H1 (cell line): Measurements from ENCODE around the gene RNF183. TPM values are rescaled to one million over a fixed set of nuclear protein-coding genes. Genes with fewer than 3 reads are reported as not detected.

Experiments used
- CTCF ChIA-PET: fragments of 300-600 bp; sonication (Branson Sonifier 250); formaldehyde crosslinking; loops from one replicate; lab custom pipeline; 2021; ENCODE audit not compliant: partially characterized antibody; lab: Charles Lee
- POLR2A ChIA-PET: fragments of 300-600 bp; sonication (Branson Sonifier 250); formaldehyde crosslinking; loops from one replicate; lab custom pipeline; 2021; ENCODE audit warnings: inconsistent platforms; ENCODE audit not compliant: partially characterized antibody; lab: Charles Lee
- DNase-seq, 2 experiments: peaks; one replicate each; pipeline versions ENCODE4 v3.0.0 to v3.0.0-alpha.2; 2010 to 2022; ENCODE audit warnings: low spot score in 2 of 2, low read depth in 1 of 2, mixed read lengths in 1 of 2
- FAIRE-seq: peaks from 2 replicates; lab custom pipeline; 2011; peaks lifted over from hg19 to GRCh38; lab: Jason Lieb, UNC
- H2AFZ ChIP-seq: 2 replicates; pipeline ENCODE4 v1.8.1; 2012; ENCODE audit warnings: low read length, inconsistent platforms
- H2AK5ac ChIP-seq: 2 replicates; pipeline ENCODE4 v1.6.1; 2013; ENCODE audit warnings: low read depth, low read length
- H2BK120ac ChIP-seq: replicated peaks from 2 replicates; pipeline ENCODE3; 2013; ENCODE audit warnings: low read depth, low read length, inconsistent platforms
- H2BK12ac ChIP-seq: 2 replicates; pipeline ENCODE4 v1.6.1; 2013; ENCODE audit warnings: low read depth, low read length
- H2BK15ac ChIP-seq: 2 replicates; pipeline ENCODE4 v1.6.1; 2013; ENCODE audit warnings: low read length
- H2BK20ac ChIP-seq: 2 replicates; pipeline ENCODE4 v1.6.1; 2013; ENCODE audit warnings: low read length
- H2BK5ac ChIP-seq: 2 replicates; pipeline ENCODE4 v1.6.1; 2013; ENCODE audit warnings: low read depth, low read length
- H3K14ac ChIP-seq: 2 replicates; pipeline ENCODE4 v1.6.1; 2013; ENCODE audit warnings: inconsistent platforms; ENCODE audit not compliant: insufficient read length
- H3K18ac ChIP-seq: 2 replicates; pipeline ENCODE4 v1.6.1; 2013; ENCODE audit warnings: low read length; ENCODE audit errors: extremely low read depth
- H3K23ac ChIP-seq: 2 replicates; pipeline ENCODE4 v1.6.1; 2013; ENCODE audit warnings: inconsistent platforms; ENCODE audit not compliant: insufficient read length
- H3K23me2 ChIP-seq: 2 replicates; pipeline ENCODE4 v1.6.1; 2013; ENCODE audit warnings: low read depth, low read length
- H3K27ac ChIP-seq: 2 replicates; pipeline ENCODE4 v1.6.1; 2011; ENCODE audit warnings: low read depth, low read length, inconsistent platforms
- H3K27me3 ChIP-seq, 4 experiments: replicated peaks in 1 of 4; 1 replicate in 1 of 4; 2 replicates in 3 of 4; pipeline versions ENCODE4 v1.6.1 to v1.8.1; 2011 to 2013; ENCODE audit warnings: low read length in 3 of 4, mild to moderate bottlenecking in 3 of 4, inconsistent platforms in 2 of 4, mixed read lengths in 2 of 4, moderate library complexity in 1 of 4; ENCODE audit not compliant: control insufficient read depth in 3 of 4, insufficient read depth in 3 of 4; ENCODE audit errors: extremely low read depth in 1 of 4
- H3K36me3 ChIP-seq, 4 experiments: 2 replicates each; pipeline versions ENCODE4 v1.6.1 to v1.8.1; 2011 to 2013; ENCODE audit warnings: mild to moderate bottlenecking in 4 of 4, low read length in 3 of 4, moderate library complexity in 2 of 4, control low read depth in 1 of 4, inconsistent platforms in 1 of 4; ENCODE audit not compliant: insufficient read depth in 4 of 4, control insufficient read depth in 2 of 4
- H3K4ac ChIP-seq: replicated peaks from 2 replicates; pipeline ENCODE3; 2013; ENCODE audit warnings: low read length, low read depth, mixed read lengths, inconsistent platforms; ENCODE audit not compliant: insufficient read length
- H3K4me1 ChIP-seq, 4 experiments: replicated peaks in 1 of 4; 1 replicate in 1 of 4; 2 replicates in 3 of 4; pipeline versions ENCODE4 v1.6.1 to v1.8.1; 2011 to 2013; ENCODE audit warnings: low read length in 3 of 4, inconsistent platforms in 2 of 4, mixed read lengths in 1 of 4; ENCODE audit not compliant: insufficient read depth in 4 of 4, control insufficient read depth in 3 of 4
- H3K4me2 ChIP-seq, 2 experiments: 2 replicates each; pipeline versions ENCODE4 v1.6.1 to v1.8.1; 2011 to 2013; ENCODE audit warnings: low read depth in 2 of 2, low read length in 2 of 2, control low read depth in 1 of 2, inconsistent platforms in 1 of 2, mild to moderate bottlenecking in 1 of 2; ENCODE audit not compliant: insufficient read depth in 1 of 2
- H3K4me3 ChIP-seq, 4 experiments: fragments of 200-600, 300-600 bp in 1 of 4; sonication (generic), shearing (Covaris generic), sonication (Bioruptor Twin) in 1 of 4; 2 replicates each; pipeline versions ENCODE4 v1.5.1 to v1.8.1; 2011 to 2016; ENCODE audit warnings: low read length in 4 of 4, low read depth in 3 of 4, control low read depth in 2 of 4, inconsistent platforms in 2 of 4, mild to moderate bottlenecking in 2 of 4, mixed read lengths in 1 of 4, moderate library complexity in 1 of 4; ENCODE audit not compliant: insufficient read depth in 2 of 4; ENCODE audit errors: extremely low read depth in 1 of 4
- H3K56ac ChIP-seq: replicated peaks from 2 replicates; pipeline ENCODE3; 2013; ENCODE audit warnings: low read depth, mild to moderate bottlenecking, mixed read lengths, low read length, inconsistent platforms; ENCODE audit not compliant: insufficient read length
- H3K79me1 ChIP-seq: 2 replicates; pipeline ENCODE4 v1.6.1; 2013; ENCODE audit warnings: low read depth, low read length, control low read depth
- H3K79me2 ChIP-seq, 2 experiments: 2 replicates each; pipeline versions ENCODE4 v1.6.1 to v1.8.1; 2012 to 2013; ENCODE audit warnings: low read length in 2 of 2, mild to moderate bottlenecking in 2 of 2, inconsistent platforms in 1 of 2; ENCODE audit not compliant: insufficient read depth in 2 of 2, control insufficient read depth in 1 of 2
- H3K9ac ChIP-seq, 4 experiments: replicated peaks in 1 of 4; 1 replicate in 1 of 4; 2 replicates in 3 of 4; pipeline versions ENCODE4 v1.6.1 to v1.8.1; 2011 to 2013; ENCODE audit warnings: low read depth in 3 of 4, low read length in 3 of 4, control low read depth in 2 of 4, mild to moderate bottlenecking in 2 of 4, moderate library complexity in 2 of 4, inconsistent platforms in 1 of 4; ENCODE audit errors: extremely low read depth in 1 of 4
- H3K9me3 ChIP-seq, 2 experiments: 2 replicates each; pipeline versions ENCODE4 v1.6.1 to v1.8.1; 2012 to 2013; ENCODE audit warnings: mild to moderate bottlenecking in 2 of 2, moderate library complexity in 2 of 2, control low read depth in 1 of 2, inconsistent platforms in 1 of 2, low read depth in 1 of 2, low read length in 1 of 2, mixed read lengths in 1 of 2; ENCODE audit not compliant: insufficient read depth in 2 of 2
- H4K20me1 ChIP-seq, 2 experiments: replicated peaks in 1 of 2; 2 replicates each; pipeline versions ENCODE3 to v1.8.1; 2011 to 2013; ENCODE audit warnings: inconsistent platforms in 2 of 2, low read length in 2 of 2, mild to moderate bottlenecking in 1 of 2; ENCODE audit not compliant: insufficient read depth in 2 of 2, control insufficient read depth in 1 of 2
- H4K5ac ChIP-seq: 2 replicates; pipeline ENCODE4 v1.6.1; 2013; ENCODE audit warnings: low read length, low read depth, mixed read lengths, inconsistent platforms; ENCODE audit not compliant: insufficient read length
- H4K8ac ChIP-seq: 2 replicates; pipeline ENCODE4 v1.8.0; 2013; ENCODE audit warnings: mild to moderate bottlenecking, moderate library complexity, low read length, inconsistent platforms; ENCODE audit not compliant: insufficient read depth; ENCODE audit errors: extremely low read depth
- H4K91ac ChIP-seq: replicated peaks from 2 replicates; pipeline ENCODE3; 2013; ENCODE audit warnings: low read length, mixed read lengths, inconsistent platforms; ENCODE audit not compliant: insufficient read length
- CBX8 ChIP-seq: fragments of 300-800, 300-1000 bp; sonication (generic); IDR thresholded peaks from 2 replicates; pipeline ENCODE4 v1.7.1; 2016; ENCODE audit warnings: low read depth, low read length, borderline replicate concordance
- HDAC2 ChIP-seq, 2 experiments: fragments of 300-600 bp in 1 of 2; sonication (generic) in 1 of 2; IDR thresholded peaks; 2 replicates each; pipeline ENCODE4 v1.6.1; 2011 to 2012; ENCODE audit warnings: low read depth in 2 of 2, low read length in 2 of 2, mild to moderate bottlenecking in 2 of 2, moderate library complexity in 2 of 2, borderline replicate concordance in 1 of 2, inconsistent platforms in 1 of 2
- JUND ChIP-seq: IDR thresholded peaks from 2 replicates; pipeline ENCODE4 v1.6.1; 2011; ENCODE audit warnings: mild to moderate bottlenecking, improper control_type of control experiment, low read length
- KDM4A ChIP-seq: IDR thresholded peaks from one replicate; pipeline ENCODE4 v1.7.1; 2012; ENCODE audit warnings: low read depth, mild to moderate bottlenecking, moderate library complexity, low read length, inconsistent platforms; ENCODE audit not compliant: severe bottlenecking
- NANOG ChIP-seq: IDR thresholded peaks from 2 replicates; pipeline ENCODE4 v1.6.1; 2011; ENCODE audit warnings: low read length, low read depth, mild to moderate bottlenecking, inconsistent platforms; ENCODE audit not compliant: insufficient read depth, poor library complexity, severe bottlenecking
- NRF1 ChIP-seq: IDR thresholded peaks from 2 replicates; pipeline ENCODE4 v1.6.1; 2011; ENCODE audit warnings: mild to moderate bottlenecking, low read depth, low read length, improper control_type of control experiment
- SAP30 ChIP-seq: fragments of 300-600 bp; sonication (generic); IDR thresholded peaks from 2 replicates; pipeline ENCODE4 v1.7.1; 2012; ENCODE audit warnings: low read length, moderate library complexity, mild to moderate bottlenecking, inconsistent platforms; ENCODE audit not compliant: insufficient read depth, insufficient replicate concordance
- SIX5 ChIP-seq: IDR thresholded peaks from 2 replicates; pipeline ENCODE4 v1.6.1; 2011; ENCODE audit warnings: mild to moderate bottlenecking, low read depth, low read length
- SP2 ChIP-seq: IDR thresholded peaks from 2 replicates; pipeline ENCODE4 v1.6.1; 2012; ENCODE audit warnings: mild to moderate bottlenecking, low read length, inconsistent platforms
- SRF ChIP-seq: IDR thresholded peaks from 2 replicates; pipeline ENCODE4 v1.6.1; 2011; ENCODE audit warnings: mild to moderate bottlenecking, low read depth, low read length, moderate library complexity
- TAF1 ChIP-seq: IDR thresholded peaks from 2 replicates; pipeline ENCODE4 v1.6.1; 2011; ENCODE audit warnings: mild to moderate bottlenecking, low read depth, low read length
- TAF7 ChIP-seq: optimal IDR thresholded peaks from 2 replicates; pipeline ENCODE3; 2011; ENCODE audit warnings: low read depth, mild to moderate bottlenecking, inconsistent platforms, low read length, moderate library complexity, borderline replicate concordance
- TEAD4 ChIP-seq: IDR thresholded peaks from 2 replicates; pipeline ENCODE4 v1.6.1; 2012; ENCODE audit warnings: low read depth, low read length, inconsistent platforms, mixed read lengths
- ZNF274 ChIP-seq: IDR thresholded peaks from 2 replicates; pipeline ENCODE4 v1.7.0; 2012; ENCODE audit warnings: low read length, borderline replicate concordance; ENCODE audit errors: extremely low read depth
- WGBS, 2 experiments: shearing (Covaris generic) in 1 of 2; methylation state at CpG; one replicate each; pipeline versions ENCODE4 v1.1.6 to v1.1.7; 2013 to 2015; ENCODE audit warnings: low lambda C conversion rate in 2 of 2, mixed read lengths in 2 of 2, inconsistent platforms in 1 of 2, low coverage in 1 of 2, missing lambda C conversion rate in 1 of 2; ENCODE audit not compliant: insufficient replicate concordance in 2 of 2, insufficient coverage in 1 of 2, insufficient read length in 1 of 2; ENCODE audit errors: extremely low coverage in 1 of 2, missing lambda C conversion rate in 1 of 2; 5-methylcytosine and 5-hydroxymethylcytosine counted together
- polyA plus RNA-seq, 7 experiments: library from polyadenylated mRNA; depleted of rRNA in 3 of 7; stranded (reverse) in 5 of 7; unstranded in 2 of 7; fragments of >200 nt in 5 of 7; fragments of 200-250 nt in 2 of 7; gene quantifications; 1 replicate in 5 of 7; 2 replicates in 1 of 7; 4 replicates in 1 of 7; pipeline versions ENCODE4 v1.2.1 to v1.2.3, GENCODE V29; 2011 to 2013; ENCODE audit warnings: missing spikeins in 2 of 7, mixed read lengths in 2 of 7
- total RNA-seq: library from RNA; stranded (reverse); fragmentation: NEBNext Ultra II Directional; extraction: Animal tissue kit (Norgen Biotek cat#: 25700); gene quantifications from 2 replicates; pipeline ENCODE4 v1.2.1, GENCODE V29; 2021

Gene RNF183
- total and polyA plus RNA-seq, 2 of the 8 experiments (the other 6 are each of a cell fraction or from before 2014, with no cell fraction given), result 0.15 TPM; not detected in 1

GRCh38 chr9:113269355-113269754 is 33.8 kb downstream of the RNF183 start:
- ChIA-PET CTCF (interaction anchor here (0.9 to 1.3 kb wide), 2 partner anchors 79 to 140 kb away, joined by 4 read pairs; no protein-coding TSS in a partner anchor), POLR2A (interaction anchor here (1.2 kb wide), 1 partner anchor 47 kb away, joined by 3 read pairs; the partner anchor contains the start of gene SLC31A1)
- DNase-seq (no peak), FAIRE-seq (no peak)
- Histone ChIP-seq H4K5ac (no peak overlapping the region), H3K23me2 (no peaks in the 10 kb centered on the region), H3K27ac (no peak overlapping the region), H3K4ac (no peak overlapping the region), H2BK12ac (no peak overlapping the region), H3K4me3 (no peak overlapping the region), H2AFZ (no peak overlapping the region), H3K9me3 (no peaks in the 10 kb centered on the region), H4K20me1 (peaks cover 0 to 2% of the 10 kb centered on the region in 2 experiments), H3K36me3 (peaks cover 3 to 27% (median 16%) of the 10 kb centered on the region in 4 experiments), H2BK15ac (no peak overlapping the region), H3K79me2 (no peaks in the 10 kb centered on the region; a peak in 1 of 4 replicates), H2BK5ac (no peak overlapping the region), H3K14ac (no peak overlapping the region), H2BK120ac (no peak overlapping the region), H4K91ac (no peak overlapping the region), H4K8ac (no peak overlapping the region), H3K18ac (no peak overlapping the region), H3K4me2 (no peak overlapping the region), H3K56ac (no peak overlapping the region), H3K9ac (no peak overlapping the region), H2BK20ac (no peak overlapping the region), H3K23ac (no peak overlapping the region), H3K79me1 (no peaks in the 10 kb centered on the region), H3K27me3 (no peaks in the 10 kb centered on the region), H3K4me1 (no peaks in the 10 kb centered on the region), H2AK5ac (no peak overlapping the region)
- WGBS, 2 experiments, result 89% methylated on average over 2 of the region's 2 CpGs; no CpG with 5 or more reads in 1 of the 2 experiments
- TF ChIP-seq NRF1 (no peak), TAF7 (no peak), SRF (no peak), CBX8 (no peak), TAF1 (no peak), KDM4A (no peak), SIX5 (no peak), ZNF274 (no peak), HDAC2 (IDR thresholded peaks at IDR 0.05; ENCODE audit: borderline replicate concordance in 1 of 2, low read depth in 2 of 2, low read length in 2 of 2) (no peak), SP2 (no peak), JUND (no peak), NANOG (no peak), TEAD4 (no peak), SAP30 (no peak)
